AG08395 (cell line): ENCODE measurements around the gene AK8.

ENCODE experiments used
- DNase-seq: peaks from one replicate; pipeline ENCODE4 v3.0.0; 2012; ENCODE audit warnings: mixed read lengths, low spot score

The AK8 gene

GRCh38 chr9:132877824-132878694, at the start of gene AK8:
TSS of gene AK8 (minus strand) at chr9:132878284. CDS start at chr9:132878255, 29 bp downstream.
- peak; percentile 94 for DNase-seq

- DNase-seq, result no peak
Observed at GRCh38 chr9:132927704-132928103, 49.6 kb upstream of the AK8 start.

- no peak for DNase-seq
Observed at GRCh38 chr9:132923346-132923902, 45.3 kb upstream of the AK8 start.

- DNase-seq, result no peak
Observed at GRCh38 chr9:132919614-132920268, 41.7 kb upstream of the AK8 start.

- DNase-seq, result no peak
Observed at GRCh38 chr9:132914924-132915323, 36.8 kb upstream of the AK8 start.

GRCh38 chr9:132912131-132912530, 34.0 kb upstream of the AK8 start:
- DNase-seq, result no peak

GRCh38 chr9:132910376-132910775, 32.3 kb upstream of the AK8 start:
- DNase-seq, result no peak

GRCh38 chr9:132909311-132909710, 31.2 kb upstream of the AK8 start:
- DNase-seq, result no peak

GRCh38 chr9:132908635-132909034, 30.6 kb upstream of the AK8 start:
- DNase-seq, result no peak

- no peak for DNase-seq
Observed at GRCh38 chr9:132905726-132906125, 27.6 kb upstream of the AK8 start.

- DNase-seq, result no peak
Observed at GRCh38 chr9:132903574-132904492, 25.7 kb upstream of the AK8 start.

GRCh38 chr9:132901858-132902831, 24.1 kb upstream of the AK8 start:
- peak; percentile 94 for DNase-seq

GRCh38 chr9:132898051-132898450, 20.0 kb upstream of the AK8 start:
- DNase-seq, result no peak

- DNase-seq, result no peak
Observed at GRCh38 chr9:132896906-132897305, 18.8 kb upstream of the AK8 start.

- no peak for DNase-seq
Observed at GRCh38 chr9:132896264-132896663, 18.2 kb upstream of the AK8 start.

GRCh38 chr9:132894862-132895835, 17.1 kb upstream of the AK8 start:
- no peak for DNase-seq

GRCh38 chr9:132894346-132894745, 16.3 kb upstream of the AK8 start:
- DNase-seq, result no peak

- no peak for DNase-seq
Observed at GRCh38 chr9:132892400-132892799, 14.3 kb upstream of the AK8 start.

GRCh38 chr9:132888151-132888550, 10.1 kb upstream of the AK8 start:
- no peak for DNase-seq
